Kidney (tissue), 14 donors: ENCODE results near the gene MGME1. TPM values are rescaled to one million over a fixed set of nuclear protein-coding genes. Genes with fewer than 3 reads are reported as not detected.

Experiments used
- DNase-seq, 5 donors: peaks; one replicate each; pipeline ENCODE4 v3.0.0-alpha.2; 2013 to 2020
- FAIRE-seq: peaks from 2 replicates; lab custom pipeline; 2012; peaks lifted over from hg19 to GRCh38; lab: Jason Lieb, UNC
- H3K27ac ChIP-seq, 2 donors: one replicate each; pipeline ENCODE4 v1.7.0; 2013; ENCODE audit warnings: low read depth in 2 of 2, low read length in 2 of 2, inconsistent platforms in 1 of 2
- H3K27me3 ChIP-seq: one replicate; pipeline ENCODE4 v1.7.1; 2013; ENCODE audit warnings: low read length, inconsistent platforms; ENCODE audit not compliant: control insufficient read depth, insufficient read depth
- H3K36me3 ChIP-seq, 3 donors: one replicate each; pipeline versions ENCODE4 v1.7.0 to v1.7.1; 2013; ENCODE audit warnings: low read length in 3 of 3, control low read depth in 1 of 3, inconsistent platforms in 1 of 3; ENCODE audit not compliant: insufficient read depth in 3 of 3, control insufficient read depth in 2 of 3
- H3K4me1 ChIP-seq, 3 donors: one replicate each; pipeline versions ENCODE4 v1.7.0 to v1.7.1; 2013; ENCODE audit warnings: low read length in 3 of 3, inconsistent platforms in 1 of 3, low read depth in 1 of 3; ENCODE audit not compliant: control insufficient read depth in 2 of 3, insufficient read depth in 2 of 3
- H3K4me3 ChIP-seq, 3 donors: one replicate each; pipeline versions ENCODE4 v1.7.0 to v1.8.1; 2013; ENCODE audit warnings: low read length in 3 of 3, control low read depth in 1 of 3, inconsistent platforms in 1 of 3
- H3K9ac ChIP-seq, 3 donors: one replicate each; pipeline versions ENCODE4 v1.7.0 to v1.7.1; 2013; ENCODE audit warnings: low read length in 3 of 3, control low read depth in 1 of 3, inconsistent platforms in 1 of 3
- H3K9me3 ChIP-seq, 3 donors: one replicate each; pipeline versions ENCODE4 v1.7.0 to v1.7.1; 2013; ENCODE audit warnings: low read length in 3 of 3, control low read depth in 1 of 3, inconsistent platforms in 1 of 3; ENCODE audit not compliant: control insufficient read depth in 2 of 3, insufficient read depth in 1 of 3
- intact Hi-C: fragments of 100-400 bp; cut with DNase I; formaldehyde crosslinking; loops from one replicate; pipeline ENCODE4 v1.11.1; 2022
- polyA plus RNA-seq: library from polyadenylated mRNA; stranded (reverse); fragments of 350-450 nt; fragmentation: Illumina TruSeq; extraction: RNeasy Lipid Tissue Mini Kit (QIAGEN cat#74804); gene quantifications from one replicate; pipeline ENCODE4 v1.2.3, GENCODE V29; 2014; ENCODE audit warnings: low read depth, low replicate concordance; ENCODE audit not compliant: insufficient read depth
- total RNA-seq: library from RNA; stranded (reverse); fragmentation: NEBNext Ultra II Directional; extraction: Animal tissue kit (Norgen Biotek cat#: 25700); gene quantifications from one replicate; pipeline ENCODE4 v1.2.1, GENCODE V29; 2021
- TF ChIP-seq, protein P1 (sequence below): IDR thresholded peaks from 3 replicates; pipeline ENCODE4 v1.5.1; 2012; ENCODE audit warnings: mild to moderate bottlenecking, moderate library complexity, borderline replicate concordance; ENCODE audit not compliant: insufficient read depth; ENCODE audit errors: extremely low read depth
- donor health status: control.
- donor health status: control.
- donor health status: control.
- donor health status: control.
- donor health status: control.
- donor health status: DM: yes; HTN: yes; CAD: no.
- donor health status: Normal renal cell carcinoma (clear cell type).

Gene MGME1
- total and polyA plus RNA-seq, 2 donors from 2014 or later, result 15.5 to 16.7 TPM

DNA sequence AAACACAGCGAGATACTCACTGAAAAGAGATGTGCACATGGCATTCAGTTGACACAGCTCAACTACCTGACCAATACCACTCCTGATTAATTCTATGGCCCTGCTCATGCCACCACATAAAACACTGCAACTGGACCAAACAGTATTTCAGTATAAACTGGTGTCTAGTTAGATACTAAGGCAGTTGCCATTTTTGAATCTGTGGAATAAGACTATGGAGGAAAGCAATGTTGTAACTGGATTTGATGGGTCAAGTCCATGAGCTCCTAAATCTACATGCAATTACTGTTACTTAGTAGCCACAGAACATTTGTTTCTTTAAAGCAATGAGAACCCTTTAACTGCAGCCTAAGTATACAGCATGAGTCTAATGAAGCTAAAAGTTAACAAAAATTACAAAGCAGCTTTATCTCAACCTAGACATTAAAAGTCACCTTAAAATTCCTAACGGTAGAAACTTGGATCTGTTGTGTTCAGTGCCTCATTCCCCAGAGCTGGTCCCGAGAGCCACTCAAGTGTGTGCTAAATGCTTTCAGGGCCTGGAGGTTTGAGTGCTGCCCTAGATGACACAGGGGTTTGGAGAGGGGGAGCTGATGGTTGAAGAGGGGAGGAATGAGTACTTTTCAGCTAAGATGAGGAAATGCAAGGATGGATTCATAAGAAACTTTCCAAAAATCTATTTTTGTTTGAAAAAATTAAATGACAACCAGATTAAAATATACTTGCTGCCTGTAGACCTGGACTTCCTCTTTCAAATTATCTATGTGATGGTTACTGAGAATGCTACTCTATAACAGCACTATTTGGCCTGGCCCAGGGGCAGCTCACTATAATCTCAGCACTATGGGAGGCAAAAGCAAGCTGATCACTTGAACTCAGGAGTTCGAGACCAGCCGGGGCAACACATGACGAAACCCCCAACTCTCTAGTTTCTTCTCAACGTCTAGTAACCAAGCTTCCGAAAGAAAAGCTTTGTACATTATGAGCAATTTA, 15.8 kb upstream of the MGME1 start:
- H3K4me1 ChIP-seq, result peaks cover 0 to 16% (median 6%) of the 10 kb centered on the region in 3 donors
- H3K27me3 ChIP-seq, result no peaks in the 10 kb centered on the region
- H3K27ac ChIP-seq, result no peak overlapping the region
- FAIRE-seq, result no peak
- intact Hi-C loops, result no loop called here
- no peaks in the 10 kb centered on the region for H3K9me3 ChIP-seq
- H3K9ac ChIP-seq, result no peak overlapping the region
- H3K4me3 ChIP-seq, result no peak overlapping the region
- TF ChIP-seq, protein P1, sequence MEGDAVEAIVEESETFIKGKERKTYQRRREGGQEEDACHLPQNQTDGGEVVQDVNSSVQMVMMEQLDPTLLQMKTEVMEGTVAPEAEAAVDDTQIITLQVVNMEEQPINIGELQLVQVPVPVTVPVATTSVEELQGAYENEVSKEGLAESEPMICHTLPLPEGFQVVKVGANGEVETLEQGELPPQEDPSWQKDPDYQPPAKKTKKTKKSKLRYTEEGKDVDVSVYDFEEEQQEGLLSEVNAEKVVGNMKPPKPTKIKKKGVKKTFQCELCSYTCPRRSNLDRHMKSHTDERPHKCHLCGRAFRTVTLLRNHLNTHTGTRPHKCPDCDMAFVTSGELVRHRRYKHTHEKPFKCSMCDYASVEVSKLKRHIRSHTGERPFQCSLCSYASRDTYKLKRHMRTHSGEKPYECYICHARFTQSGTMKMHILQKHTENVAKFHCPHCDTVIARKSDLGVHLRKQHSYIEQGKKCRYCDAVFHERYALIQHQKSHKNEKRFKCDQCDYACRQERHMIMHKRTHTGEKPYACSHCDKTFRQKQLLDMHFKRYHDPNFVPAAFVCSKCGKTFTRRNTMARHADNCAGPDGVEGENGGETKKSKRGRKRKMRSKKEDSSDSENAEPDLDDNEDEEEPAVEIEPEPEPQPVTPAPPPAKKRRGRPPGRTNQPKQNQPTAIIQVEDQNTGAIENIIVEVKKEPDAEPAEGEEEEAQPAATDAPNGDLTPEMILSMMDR, result no peak
- no peak for DNase-seq
- H3K36me3 ChIP-seq, result peaks cover 14 to 62% (median 34%) of the 10 kb centered on the region in 3 donors

DNA sequence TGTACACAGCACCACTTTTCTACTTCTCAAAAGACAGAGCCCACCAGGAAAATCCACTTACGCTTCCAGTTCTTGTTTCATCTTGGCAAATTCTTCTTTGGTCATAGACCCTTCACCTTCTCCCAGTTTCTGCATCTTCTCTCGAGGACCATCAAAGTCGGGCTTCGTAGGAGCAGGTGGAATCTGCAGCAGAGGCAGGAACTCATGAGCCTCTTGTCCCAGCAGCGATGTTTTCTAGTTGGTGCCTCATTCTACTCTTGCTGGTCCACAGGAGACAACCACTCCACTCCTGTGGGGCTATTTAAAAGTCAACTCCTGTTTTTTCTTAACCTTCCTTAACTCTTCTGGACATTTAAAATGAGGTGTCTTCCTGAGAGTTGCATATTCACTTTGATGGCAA, 14.9 kb upstream of the MGME1 start:
- Histone ChIP-seq H3K4me1 (peaks cover 5 to 26% (median 15%) of the 10 kb centered on the region in 3 donors), H3K36me3 (peaks cover 14 to 53% (median 31%) of the 10 kb centered on the region in 3 donors), H3K9me3 (no peaks in the 10 kb centered on the region), H3K4me3 (no peak overlapping the region), H3K27ac (no peak overlapping the region), H3K27me3 (no peaks in the 10 kb centered on the region), H3K9ac (no peak overlapping the region)
- intact Hi-C loops, result no loop called here
- no peak for DNase-seq
- TF ChIP-seq, protein P1, result no peak
- no peak for FAIRE-seq

DNA sequence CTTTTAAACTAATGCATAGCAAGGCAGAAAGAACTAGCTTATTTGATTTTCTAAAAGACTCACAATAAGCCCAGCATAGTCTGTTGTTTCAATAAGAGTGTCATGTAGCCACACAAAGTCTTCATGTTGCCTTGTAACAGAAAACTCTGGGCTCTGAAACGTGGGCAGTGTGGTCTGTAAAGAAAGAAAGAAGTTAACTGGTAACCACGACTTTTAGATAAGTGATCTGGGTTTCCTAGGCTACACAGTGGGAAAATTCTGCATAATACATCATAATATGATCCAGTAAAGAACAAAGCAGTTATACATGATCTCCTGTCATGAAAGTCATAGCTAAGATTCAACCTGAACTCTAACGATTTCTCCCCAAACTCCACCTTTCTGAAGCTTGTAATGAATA, 13.5 kb upstream of the MGME1 start:
- no peak for FAIRE-seq

More for the DNA sequence above, 13.5 kb upstream of the MGME1 start:
- H3K9me3 ChIP-seq, result no peaks in the 10 kb centered on the region
- TF ChIP-seq, protein P1, result no peak
- no peaks in the 10 kb centered on the region for H3K27me3 ChIP-seq
- H3K4me3 ChIP-seq, result no peak overlapping the region
- intact Hi-C loops, result no loop called here
- H3K36me3 ChIP-seq, result peaks cover 8 to 39% (median 18%) of the 10 kb centered on the region in 3 donors
- no peak for DNase-seq
- H3K4me1 ChIP-seq, result peaks cover 9 to 29% (median 21%) of the 10 kb centered on the region in 3 donors
- H3K9ac ChIP-seq, result no peak overlapping the region
- H3K27ac ChIP-seq, result no peak overlapping the region
